Esophagus muscularis mucosa (tissue), 4 donors: ENCODE results near the gene TMEM151A.

ENCODE experiments used
- CTCF ChIP-seq, 3 experiments: fragments of 200-600 bp in 2 of 3; fragments of 450-650 bp in 1 of 3; sonication (generic) in 2 of 3; IDR thresholded peaks; one replicate each; pipeline ENCODE4 v1.5.1; 2017 to 2019; ENCODE audit warnings: antibody characterized with exemption in 3 of 3, mild to moderate bottlenecking in 2 of 3, moderate library complexity in 1 of 3
- EP300 ChIP-seq: sonication (generic); formaldehyde crosslinking; IDR thresholded peaks from one replicate; pipeline ENCODE4 v1.6.1; 2017; ENCODE audit warnings: antibody characterized with exemption
- POLR2A ChIP-seq: fragments of 450-650 bp; IDR thresholded peaks from one replicate; pipeline ENCODE4 v1.6.1; 2017; ENCODE audit warnings: antibody characterized with exemption, moderate library complexity, mild to moderate bottlenecking, low read depth

- TF ChIP-seq POLR2A (no peak), CTCF (IDR thresholded peaks at IDR 0.05) (no peak), EP300 (no peak)
These were observed 17.8 kb downstream of the TMEM151A start for GRCh38 chr11:66309475-66309874.
